Globus pallidus (tissue), 1 donor: Measurements from ENCODE around the gene SPEM3.

Experiments
- DNase-seq: peaks from one replicate; pipeline ENCODE4 v3.0.0-alpha.2; 2015; ENCODE audit warnings: low spot score

Gene SPEM3

GRCh38 chr17:7428557-7428956, at the start of gene SPEM3:
Gene SPEM3, plus strand, starts transcription at chr17:7428857. Its CDS starts 46 bp downstream, at chr17:7428903.
- no peak for DNase-seq

GRCh38 chr17:7379134-7379533, 49.5 kb upstream of the SPEM3 start:
- no peak for DNase-seq

- DNase-seq, result no peak
Measured at GRCh38 chr17:7380321-7380720, 48.3 kb upstream of the SPEM3 start.

GRCh38 chr17:7380855-7381683, 47.6 kb upstream of the SPEM3 start, which contains the start of gene TNK1:
Gene TNK1, plus strand, starts transcription at chr17:7381089. Its CDS starts 1,838 bp downstream, at chr17:7382927.
- no peak for DNase-seq

- DNase-seq, result no peak
Measured at GRCh38 chr17:7382901-7383300, 45.8 kb upstream of the SPEM3 start.

GRCh38 chr17:7383371-7383741, 45.3 kb upstream of the SPEM3 start:
- DNase-seq, result no peak

GRCh38 chr17:7383742-7384488, 44.7 kb upstream of the SPEM3 start:
- DNase-seq, result no peak

GRCh38 chr17:7384489-7385081, 44.1 kb upstream of the SPEM3 start:
- no peak for DNase-seq

- DNase-seq, result no peak
Measured at GRCh38 chr17:7388856-7389255, 39.8 kb upstream of the SPEM3 start.

- DNase-seq, result no peak
Measured at GRCh38 chr17:7389924-7390910, 38.4 kb upstream of the SPEM3 start.

GRCh38 chr17:7391307-7391706, 37.4 kb upstream of the SPEM3 start:
- no peak for DNase-seq

GRCh38 chr17:7392696-7393612, 35.7 kb upstream of the SPEM3 start:
- no peak for DNase-seq

GRCh38 chr17:7393613-7394451, 34.8 kb upstream of the SPEM3 start:
- no peak for DNase-seq

- DNase-seq, result peak; percentile 80
Measured at GRCh38 chr17:7394452-7395191, 34.0 kb upstream of the SPEM3 start, which contains the start of gene PLSCR3. Gene PLSCR3, minus strand, starts transcription at chr17:7394525. Its CDS starts 415 bp downstream, at chr17:7394110.

- no peak for DNase-seq
Measured at GRCh38 chr17:7396147-7396546, 32.5 kb upstream of the SPEM3 start.

- no peak for DNase-seq
Measured at GRCh38 chr17:7398612-7399011, 30.0 kb upstream of the SPEM3 start.

GRCh38 chr17:7403043-7403726, 25.5 kb upstream of the SPEM3 start:
- DNase-seq, result no peak

- no peak for DNase-seq
Measured at GRCh38 chr17:7403727-7403976, 25.0 kb upstream of the SPEM3 start.
